NCI-H524 (cell line): ENCODE results near the gene EGFR.

Experiments used
- DNase-seq, 2 experiments: peaks; one replicate each; lab custom pipeline; 2025; lab: John Stamatoyannopoulos, UW

The EGFR gene

DNA sequence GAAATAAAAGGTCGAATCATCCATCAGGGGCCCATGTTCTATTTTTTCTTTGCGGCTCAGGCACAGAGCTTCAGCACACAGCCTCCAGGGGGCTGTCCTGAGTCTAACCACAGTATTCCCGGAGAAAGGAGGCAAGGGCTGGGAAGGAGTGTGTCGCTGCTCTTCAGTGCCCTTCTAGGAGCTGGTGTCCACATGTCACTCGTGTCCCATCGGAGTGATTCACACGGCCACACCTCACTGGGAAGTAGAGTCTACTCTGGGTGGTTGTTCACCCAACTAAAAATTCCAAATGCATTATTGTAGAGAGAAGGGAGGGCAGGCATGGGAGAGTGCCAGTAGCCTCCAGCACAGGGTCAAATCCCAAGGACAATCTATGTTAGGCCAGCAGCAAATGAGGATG is 231.5 kb downstream of the EGFR start:
- peak in 1 of 2 experiments; percentile 14 for DNase-seq

DNA sequence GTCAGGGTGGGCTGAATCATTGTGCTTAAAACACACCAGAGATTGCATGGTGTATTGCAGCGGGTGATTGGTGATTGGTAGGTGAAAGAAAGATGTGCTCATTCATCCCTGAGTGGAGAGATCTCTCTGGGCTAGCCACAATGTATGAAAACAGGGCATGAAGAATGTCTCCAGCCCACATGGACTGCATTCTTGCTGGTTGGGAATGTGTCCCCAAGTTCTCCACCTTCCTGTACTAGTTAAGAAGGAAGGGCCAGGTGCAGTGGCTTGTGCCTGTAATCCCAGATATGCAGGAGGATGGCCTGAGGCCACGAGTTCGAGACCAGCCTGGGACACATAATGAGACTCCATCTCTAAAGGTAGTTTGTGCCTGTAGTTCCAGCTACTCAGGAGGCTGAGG is 232.5 kb downstream of the EGFR start:
- DNase-seq: no peak

DNA sequence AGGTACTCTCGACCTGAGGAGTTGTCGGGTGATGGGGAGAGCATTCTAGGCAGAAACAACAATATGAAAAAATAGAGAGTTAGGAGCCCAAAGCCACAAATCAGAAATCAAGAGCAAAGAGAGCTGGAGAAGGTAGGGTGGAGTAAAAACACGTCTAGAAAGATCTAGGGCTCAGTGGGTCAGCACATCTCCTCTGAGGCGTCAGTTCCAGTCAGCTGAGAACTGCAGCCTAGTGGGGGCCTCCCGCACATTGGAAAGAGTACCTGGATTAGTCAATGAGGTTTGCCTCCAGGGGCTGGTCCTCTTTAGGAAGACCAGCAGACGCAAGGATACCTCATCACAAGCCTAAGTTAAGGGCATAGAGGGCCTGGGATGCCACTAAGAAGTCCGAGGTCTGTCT is 233.1 kb downstream of the EGFR start:
- no peak for DNase-seq

DNA sequence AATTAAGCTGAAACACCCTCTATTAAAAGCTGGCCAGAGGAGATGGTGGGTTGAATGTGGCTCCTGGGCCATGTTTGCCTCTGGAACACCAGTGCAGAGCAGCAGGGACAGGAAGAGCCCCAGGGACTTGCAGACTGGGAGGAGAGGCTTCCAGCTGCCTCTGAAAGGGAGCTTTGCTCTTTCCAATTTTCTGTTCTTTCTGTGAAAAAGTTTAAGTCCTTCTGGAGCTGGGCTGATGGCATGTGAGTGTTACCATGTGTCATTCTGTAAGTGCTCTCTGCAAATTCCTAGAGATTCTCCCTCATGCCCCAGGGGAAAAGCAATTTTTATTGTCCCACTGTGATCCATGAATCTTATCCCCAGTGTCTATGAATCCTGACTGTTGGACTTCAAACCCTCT is 233.6 kb downstream of the EGFR start:
- no peak for DNase-seq

DNA sequence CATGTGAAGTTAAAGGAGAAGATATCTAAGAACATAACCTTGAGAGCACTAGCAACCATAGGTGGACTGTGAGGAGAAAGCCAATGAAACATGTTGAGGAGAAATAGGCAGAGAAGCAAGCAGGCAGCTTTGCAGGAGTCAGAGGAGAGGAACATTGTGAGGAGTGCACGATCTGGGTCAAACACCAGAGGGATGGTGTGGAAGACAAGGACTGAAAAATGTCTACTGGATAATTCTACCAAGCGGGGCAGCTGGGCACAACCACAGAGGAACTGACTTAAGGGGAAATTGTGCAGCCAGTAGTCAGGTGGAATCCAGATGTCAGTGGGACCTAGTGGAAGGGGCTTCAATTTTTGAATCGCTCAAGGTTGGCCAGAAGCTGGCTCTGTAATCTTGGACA is 234.4 kb downstream of the EGFR start:
- DNase-seq: no peak

DNA sequence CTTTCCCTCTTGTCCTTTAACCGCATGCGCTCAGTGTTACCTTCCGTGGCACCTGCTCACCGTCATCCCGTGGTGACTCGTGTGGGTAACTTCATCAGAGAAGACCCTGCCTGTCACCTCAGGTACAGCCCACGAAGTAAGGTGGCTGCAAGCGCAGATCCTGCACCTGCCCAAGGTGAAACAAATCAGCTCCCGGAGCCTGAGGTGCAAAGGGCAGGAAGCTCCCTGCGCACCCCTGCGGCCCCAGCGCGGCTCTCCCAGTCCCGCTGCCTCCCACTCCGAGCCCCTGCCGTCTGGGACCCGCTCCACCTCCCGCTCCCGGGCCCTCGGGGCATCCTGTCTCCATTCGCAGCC is 235.4 kb downstream of the EGFR start:
- no peak for DNase-seq

DNA sequence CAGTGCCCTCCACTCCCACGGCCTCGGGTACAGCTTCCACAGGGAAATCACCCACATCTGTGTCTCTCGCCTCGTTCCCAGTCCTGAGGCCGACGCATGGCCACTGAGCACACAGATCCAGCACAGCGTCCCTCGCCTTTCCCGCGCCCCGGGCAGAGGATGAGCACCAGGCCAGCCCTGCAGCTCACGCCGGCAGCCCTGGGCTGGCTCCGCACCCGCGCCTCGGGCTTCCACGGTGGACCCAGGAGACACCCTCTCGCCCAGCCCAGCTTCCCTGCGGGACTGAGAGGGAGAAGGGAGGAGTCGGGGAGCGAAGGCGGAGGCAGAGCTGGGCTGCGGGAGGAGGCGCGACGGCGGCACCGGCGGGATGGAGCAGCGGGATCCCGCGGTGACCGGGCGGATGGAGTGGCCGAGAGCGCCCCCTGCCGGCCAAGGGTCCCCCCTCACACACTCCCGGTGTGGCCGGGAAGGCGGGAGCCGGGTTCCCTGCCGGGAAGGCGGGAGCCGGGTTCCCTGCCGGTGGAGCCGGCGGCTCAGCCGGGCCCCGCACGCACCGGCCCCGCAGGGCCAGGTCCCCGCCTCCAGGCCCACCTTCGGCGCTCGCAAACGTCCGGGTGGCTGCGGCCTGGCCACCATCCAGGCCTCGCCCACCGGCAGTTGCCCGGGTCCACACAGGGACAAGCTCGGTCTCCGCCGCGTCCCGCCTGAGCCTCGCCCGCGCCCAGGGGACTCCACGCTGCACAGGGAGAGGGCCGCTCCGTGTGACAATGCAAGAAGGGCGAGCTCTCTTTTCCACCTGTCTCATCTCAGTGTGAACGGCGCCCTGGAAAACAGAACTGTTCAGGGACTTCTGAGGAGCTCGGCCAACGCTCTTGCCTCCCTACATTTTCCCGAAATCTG is 236.0 kb downstream of the EGFR start:
- DNase-seq: peak; percentile 61 to 69

DNA sequence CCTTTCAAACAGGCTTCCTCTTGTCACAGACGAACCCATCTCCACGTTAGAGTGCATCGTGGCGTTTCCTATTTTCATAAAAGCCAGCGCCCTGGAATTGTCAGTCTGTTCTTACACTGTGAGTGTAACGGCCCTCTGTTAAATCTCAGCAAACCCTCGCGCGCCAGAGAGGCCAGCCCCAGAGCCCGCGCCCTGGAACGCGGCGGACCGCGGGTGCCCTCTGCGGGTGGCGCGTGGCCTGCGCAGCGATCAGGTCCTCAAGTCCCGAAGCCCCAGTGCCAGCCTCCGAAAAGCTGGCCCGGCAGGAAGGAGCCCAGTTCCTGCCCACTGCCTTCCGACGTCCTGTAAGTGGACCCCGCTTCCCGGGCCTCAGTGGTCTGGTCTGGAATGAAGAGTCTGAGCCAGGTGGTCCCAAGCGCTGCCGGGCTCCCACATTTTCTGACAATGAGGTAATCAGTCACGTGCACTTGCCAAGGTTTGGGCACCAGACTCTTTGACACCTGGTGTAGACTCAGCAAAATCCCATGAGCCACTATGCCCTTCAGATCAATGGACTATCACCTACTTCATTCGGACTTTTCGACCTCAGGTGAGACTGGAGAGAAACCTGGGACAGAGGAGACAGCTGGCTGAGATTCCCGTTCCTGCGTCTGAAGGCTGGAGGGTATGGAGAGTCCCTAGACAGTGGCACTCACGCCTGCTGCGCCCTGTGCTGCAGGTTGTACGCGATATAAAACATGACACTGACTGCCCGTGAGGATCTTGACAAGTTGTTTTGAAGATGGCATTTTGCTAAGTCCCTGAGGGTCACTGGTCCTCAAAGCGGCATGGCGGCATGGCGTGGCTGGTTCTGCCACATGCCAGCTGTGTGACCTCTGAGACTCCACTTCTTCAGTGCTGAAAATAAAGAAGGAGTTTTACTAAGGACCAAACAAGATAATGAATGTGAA is 237.0 kb downstream of the EGFR start:
- peak; percentile 42 to 77 for DNase-seq

DNA sequence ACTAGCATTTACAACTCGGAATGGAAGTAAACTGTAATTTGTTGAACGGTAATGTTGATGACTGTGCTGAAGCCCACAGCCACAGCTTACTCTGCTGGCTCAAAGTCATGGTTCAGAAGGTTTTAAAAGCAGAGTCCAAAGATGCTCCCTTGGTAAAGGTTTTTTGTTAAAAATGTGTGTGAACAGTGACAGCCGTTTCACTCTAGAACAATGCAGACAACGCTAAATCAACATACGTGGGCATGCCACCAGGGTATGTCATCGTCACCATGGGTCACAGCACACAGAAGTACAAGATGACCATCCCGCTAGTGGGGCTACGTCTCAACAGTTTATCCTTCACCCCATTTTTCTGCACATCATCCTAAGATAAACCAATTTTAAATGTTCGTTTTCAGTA is 239.8 kb downstream of the EGFR start:
- no peak for DNase-seq

DNA sequence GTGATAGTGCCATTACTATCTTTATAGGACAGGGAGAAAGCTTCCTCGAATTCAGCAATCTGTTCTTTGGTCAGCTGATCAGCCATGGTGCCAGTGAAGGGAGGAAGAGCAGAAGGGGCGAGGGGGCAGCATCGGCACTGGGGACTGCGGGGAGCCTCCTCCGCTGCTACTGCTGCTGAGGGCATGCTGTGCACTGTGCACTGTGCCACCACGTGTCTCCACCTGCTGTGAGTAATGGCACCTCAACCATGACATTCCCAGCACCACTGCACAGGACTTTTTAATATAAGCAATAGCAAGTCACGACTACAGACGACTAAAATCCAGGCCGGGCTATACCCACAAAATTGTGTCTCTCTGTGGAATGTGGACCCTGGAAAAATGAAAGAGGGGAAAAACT is 241.4 kb downstream of the EGFR start:
- no peak for DNase-seq

DNA sequence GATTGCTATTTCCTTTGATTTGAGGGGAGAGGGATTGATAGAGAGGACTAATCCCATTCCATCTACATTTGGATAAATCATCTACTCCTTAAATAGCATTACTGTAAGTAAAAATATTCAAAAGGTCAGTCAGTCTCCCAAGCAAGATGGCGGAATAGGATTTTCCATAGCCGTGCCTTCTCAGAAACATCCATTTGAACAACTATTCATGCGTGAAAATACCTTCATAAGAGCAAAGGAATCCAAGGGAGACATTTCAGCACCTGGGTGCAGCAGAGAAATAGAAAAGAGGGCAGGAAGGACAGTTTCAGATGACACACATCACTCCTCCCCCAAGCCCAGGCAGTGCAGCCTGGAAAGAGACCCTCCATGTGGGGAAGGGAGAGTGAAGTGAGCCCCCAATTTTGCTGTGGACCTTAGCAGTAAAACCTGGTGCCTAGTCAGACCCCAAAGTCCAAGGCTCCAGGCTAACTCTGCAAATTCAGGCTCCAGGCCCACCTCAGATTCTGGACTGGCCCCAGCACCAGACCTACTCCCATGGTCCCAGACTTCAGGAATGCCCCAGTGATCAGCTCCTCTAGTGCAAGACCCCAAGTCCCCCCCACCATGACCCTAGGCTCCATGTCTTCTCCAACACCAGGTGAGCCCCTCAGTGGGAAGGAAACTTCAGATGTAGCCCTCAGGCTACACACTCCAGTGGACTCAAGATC is 242.0 kb downstream of the EGFR start:
- DNase-seq: no peak
